ENCODE results near the gene ATXN7L3. TPM values are rescaled to one million over a fixed set of nuclear protein-coding genes. Genes with fewer than 3 reads are reported as not detected.

Gene ATXN7L3
- polyA plus RNA-seq (2012; ENCODE audit: insufficient read length, low read depth), result 107 TPM

DNA sequence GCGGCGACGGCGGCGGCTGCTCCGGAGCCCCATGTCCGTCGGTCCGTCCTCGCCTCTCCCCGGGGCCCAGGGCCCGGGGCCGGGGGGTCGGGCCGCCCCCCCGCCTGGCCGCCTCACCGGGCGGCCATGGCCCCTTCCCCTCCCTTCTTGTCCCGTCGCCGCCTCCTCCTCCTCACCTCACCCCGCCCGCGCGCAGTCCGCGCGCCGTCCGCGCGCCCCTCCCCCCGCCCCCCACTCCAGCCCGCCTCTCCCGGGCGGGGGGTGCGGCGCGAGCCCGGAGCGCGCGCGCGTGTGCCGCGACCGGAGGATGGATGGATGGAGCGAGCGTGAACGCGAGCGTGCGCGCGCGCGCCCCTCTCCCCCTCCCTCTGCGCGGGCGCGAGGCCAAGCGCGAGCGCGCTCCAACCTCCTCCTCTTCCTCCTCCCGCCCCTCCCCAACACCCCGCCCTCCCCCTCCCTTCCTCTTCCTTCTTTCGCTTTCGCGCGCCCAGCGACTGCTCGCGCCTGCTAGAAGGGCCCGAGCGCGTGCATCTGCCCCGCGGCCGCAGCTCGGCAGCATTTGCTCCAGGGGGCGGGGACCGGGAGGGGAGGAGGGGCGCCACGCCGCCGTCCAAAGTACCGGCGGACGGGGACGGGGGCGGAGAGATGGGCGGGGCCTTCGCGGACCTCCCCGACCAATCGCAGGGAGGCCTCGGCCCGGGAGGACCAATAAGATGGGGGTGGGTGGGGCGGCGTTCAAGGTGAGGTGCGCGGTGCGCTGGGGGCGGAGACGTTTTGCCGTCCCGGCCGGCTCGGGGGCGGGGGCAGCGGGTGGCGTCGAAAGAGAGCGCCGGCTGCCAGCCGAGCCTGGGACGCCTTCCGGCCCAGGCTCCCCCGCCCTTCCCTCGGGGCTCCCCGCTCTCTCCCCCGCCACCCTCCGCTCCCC is at the start of gene ATXN7L3:
Gene ATXN7L3 (minus strand): TSS at position 332 of the 925 bp plus-strand sequence. CDS start 1,814 bp downstream, outside the sequence.
- peak; percentile 55 for TF ChIP-seq FOXP2 (optimal IDR thresholded peaks at IDR 0.05; ENCODE audit: borderline replicate concordance, extremely low read depth, extremely low read length, insufficient read depth)
- TF ChIP-seq TAF1 (IDR thresholded peaks at IDR 0.05; ENCODE audit: borderline replicate concordance, insufficient read depth, low read length), result no peak
- TF ChIP-seq, protein P1, sequence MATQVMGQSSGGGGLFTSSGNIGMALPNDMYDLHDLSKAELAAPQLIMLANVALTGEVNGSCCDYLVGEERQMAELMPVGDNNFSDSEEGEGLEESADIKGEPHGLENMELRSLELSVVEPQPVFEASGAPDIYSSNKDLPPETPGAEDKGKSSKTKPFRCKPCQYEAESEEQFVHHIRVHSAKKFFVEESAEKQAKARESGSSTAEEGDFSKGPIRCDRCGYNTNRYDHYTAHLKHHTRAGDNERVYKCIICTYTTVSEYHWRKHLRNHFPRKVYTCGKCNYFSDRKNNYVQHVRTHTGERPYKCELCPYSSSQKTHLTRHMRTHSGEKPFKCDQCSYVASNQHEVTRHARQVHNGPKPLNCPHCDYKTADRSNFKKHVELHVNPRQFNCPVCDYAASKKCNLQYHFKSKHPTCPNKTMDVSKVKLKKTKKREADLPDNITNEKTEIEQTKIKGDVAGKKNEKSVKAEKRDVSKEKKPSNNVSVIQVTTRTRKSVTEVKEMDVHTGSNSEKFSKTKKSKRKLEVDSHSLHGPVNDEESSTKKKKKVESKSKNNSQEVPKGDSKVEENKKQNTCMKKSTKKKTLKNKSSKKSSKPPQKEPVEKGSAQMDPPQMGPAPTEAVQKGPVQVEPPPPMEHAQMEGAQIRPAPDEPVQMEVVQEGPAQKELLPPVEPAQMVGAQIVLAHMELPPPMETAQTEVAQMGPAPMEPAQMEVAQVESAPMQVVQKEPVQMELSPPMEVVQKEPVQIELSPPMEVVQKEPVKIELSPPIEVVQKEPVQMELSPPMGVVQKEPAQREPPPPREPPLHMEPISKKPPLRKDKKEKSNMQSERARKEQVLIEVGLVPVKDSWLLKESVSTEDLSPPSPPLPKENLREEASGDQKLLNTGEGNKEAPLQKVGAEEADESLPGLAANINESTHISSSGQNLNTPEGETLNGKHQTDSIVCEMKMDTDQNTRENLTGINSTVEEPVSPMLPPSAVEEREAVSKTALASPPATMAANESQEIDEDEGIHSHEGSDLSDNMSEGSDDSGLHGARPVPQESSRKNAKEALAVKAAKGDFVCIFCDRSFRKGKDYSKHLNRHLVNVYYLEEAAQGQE (IDR thresholded peaks at IDR 0.05; ENCODE audit: insufficient read depth in 1 of 2, low read depth in 2 of 2, low read length in 2 of 2), result peak in 1 of 2 experiments; percentile 39; a peak in 1 of 4 replicates
- 0 out of 2 replicates have a peak, but pooled peaks have one; percentile 70 for TF ChIP-seq SIN3A (IDR thresholded peaks at IDR 0.05; ENCODE audit: borderline replicate concordance, insufficient read depth, low read length)
- TF ChIP-seq POLR2AphosphoS5 (IDR thresholded peaks at IDR 0.05; ENCODE audit: low read depth, low read length), result peak; percentile 58

DNA sequence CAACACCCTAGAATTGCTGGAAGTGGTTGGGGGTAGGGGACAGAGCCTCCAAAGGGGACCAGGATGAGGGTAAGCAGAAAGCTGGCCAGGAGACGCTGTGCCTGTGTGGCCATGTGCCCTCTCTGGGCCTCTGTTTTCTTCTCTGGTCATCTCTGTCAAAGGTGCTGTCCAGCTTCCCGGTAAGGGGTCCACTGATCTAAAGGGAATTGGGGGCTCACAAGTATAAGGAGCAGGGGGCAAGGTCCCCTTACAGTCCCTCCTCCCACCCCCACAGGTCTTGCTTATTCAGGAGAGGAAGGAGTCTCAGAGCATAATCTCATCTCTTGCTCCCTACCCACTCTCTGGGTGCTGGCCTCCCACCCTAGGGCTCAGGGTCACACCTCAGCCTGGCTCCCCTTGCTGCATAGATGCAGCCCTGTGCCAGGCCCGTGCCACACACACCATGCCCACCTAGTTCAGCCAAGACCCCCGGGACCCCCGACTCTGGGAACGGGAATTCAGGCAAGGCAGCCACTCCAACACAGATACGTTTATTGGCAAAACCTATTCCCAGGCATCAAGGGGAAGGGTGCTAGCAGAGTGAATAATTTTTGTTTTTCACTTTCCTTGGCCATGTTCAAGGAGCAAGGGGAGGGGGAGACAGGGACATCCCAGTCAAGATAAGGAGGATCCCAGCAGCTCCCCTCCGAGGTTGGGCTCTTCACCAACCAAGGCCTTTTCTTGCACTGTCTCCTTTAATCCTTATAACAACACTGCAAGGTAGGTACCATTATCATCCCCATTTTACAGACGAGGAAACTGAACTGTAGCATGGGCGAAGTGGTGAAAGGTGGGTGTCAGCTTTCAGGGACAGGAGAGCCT is 48.4 kb upstream of the ATXN7L3 start:
- TF ChIP-seq FOXP2 (optimal IDR thresholded peaks at IDR 0.05; ENCODE audit: borderline replicate concordance, extremely low read depth, extremely low read length, insufficient read depth) (no peak), POLR2AphosphoS5 (IDR thresholded peaks at IDR 0.05; ENCODE audit: low read depth, low read length) (no peak), TAF1 (IDR thresholded peaks at IDR 0.05; ENCODE audit: borderline replicate concordance, insufficient read depth, low read length) (no peak), SIN3A (IDR thresholded peaks at IDR 0.05; ENCODE audit: borderline replicate concordance, insufficient read depth, low read length) (no peak)
- TF ChIP-seq, protein P1 (IDR thresholded peaks at IDR 0.05; ENCODE audit: insufficient read depth in 1 of 2, low read depth in 2 of 2, low read length in 2 of 2), result no peak

- TF ChIP-seq, protein P1 (IDR thresholded peaks at IDR 0.05; ENCODE audit: insufficient read depth in 1 of 2, low read depth in 2 of 2, low read length in 2 of 2), result no peak
- TF ChIP-seq SIN3A (IDR thresholded peaks at IDR 0.05; ENCODE audit: borderline replicate concordance, insufficient read depth, low read length), result no peak
These were observed 47.8 kb upstream of the ATXN7L3 start for GRCh38 chr17:44247440-44247841.

- TF ChIP-seq SIN3A (IDR thresholded peaks at IDR 0.05; ENCODE audit: borderline replicate concordance, insufficient read depth, low read length) (no peak), TAF1 (IDR thresholded peaks at IDR 0.05; ENCODE audit: borderline replicate concordance, insufficient read depth, low read length) (no peak), POLR2AphosphoS5 (IDR thresholded peaks at IDR 0.05; ENCODE audit: low read depth, low read length) (no peak), FOXP2 (optimal IDR thresholded peaks at IDR 0.05; ENCODE audit: borderline replicate concordance, extremely low read depth, extremely low read length, insufficient read depth) (no peak)
- TF ChIP-seq, protein P1 (IDR thresholded peaks at IDR 0.05; ENCODE audit: insufficient read depth in 1 of 2, low read depth in 2 of 2, low read length in 2 of 2), result no peak
These were observed 41.5 kb upstream of the ATXN7L3 start for GRCh38 chr17:44241106-44241624.

Measured in PFSK-1 (cell line).